GM12801 (cell line): ENCODE data around the gene KCNJ16.

ENCODE experiments used
- CTCF ChIP-seq: IDR thresholded peaks from one replicate; pipeline ENCODE4 v1.5.1; 2011; ENCODE audit warnings: control low read depth; ENCODE audit not compliant: insufficient read length; ENCODE audit errors: extremely low read depth

Gene KCNJ16

GRCh38 chr17:70053241-70054234, 21.5 kb upstream of the KCNJ16 start:
- no peak for TF ChIP-seq CTCF

GRCh38 chr17:70055000-70055399, 20.0 kb upstream of the KCNJ16 start:
- no peak for TF ChIP-seq CTCF

DNA sequence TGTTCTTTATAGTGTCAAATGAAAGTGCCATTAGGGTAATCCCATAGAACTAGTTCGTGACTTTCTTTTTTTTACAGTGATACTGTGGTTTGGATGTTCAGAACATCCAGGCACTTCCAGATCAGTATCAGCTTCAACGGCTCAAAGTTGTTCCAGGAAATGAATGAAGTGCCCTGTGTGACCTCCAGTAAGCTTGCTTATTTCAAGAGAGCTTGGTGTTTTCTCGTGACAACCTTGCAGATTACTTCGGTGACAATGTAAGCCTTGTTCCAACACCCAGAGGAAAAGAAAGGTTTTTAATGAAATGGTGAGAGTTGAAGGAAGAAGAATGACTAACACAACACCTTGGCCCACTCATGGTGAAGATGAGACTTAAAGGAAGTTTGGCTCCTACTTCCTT, 16.0 kb upstream of the KCNJ16 start:
- no peak for TF ChIP-seq CTCF

DNA sequence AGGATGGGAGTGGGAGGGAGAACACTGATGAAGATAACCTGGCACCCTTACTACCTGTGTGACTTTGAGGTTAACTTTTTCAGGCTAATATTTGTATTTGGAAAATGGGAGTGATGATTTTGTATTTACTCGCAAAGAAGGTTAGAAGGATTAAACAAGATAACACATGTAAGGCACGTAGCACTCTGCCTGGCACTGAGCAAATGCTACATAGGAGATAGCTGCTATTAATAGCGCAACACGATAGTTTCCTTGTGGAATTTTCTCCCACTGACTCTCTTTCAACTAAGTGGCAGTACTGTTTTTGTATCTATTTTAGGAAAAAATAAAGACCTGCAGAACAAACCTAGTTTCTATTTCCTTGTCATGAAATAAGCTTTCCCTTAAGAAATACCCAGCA, 15.4 kb upstream of the KCNJ16 start:
- TF ChIP-seq CTCF: no peak

GRCh38 chr17:70060415-70060814, 14.6 kb upstream of the KCNJ16 start:
- TF ChIP-seq CTCF: no peak

DNA sequence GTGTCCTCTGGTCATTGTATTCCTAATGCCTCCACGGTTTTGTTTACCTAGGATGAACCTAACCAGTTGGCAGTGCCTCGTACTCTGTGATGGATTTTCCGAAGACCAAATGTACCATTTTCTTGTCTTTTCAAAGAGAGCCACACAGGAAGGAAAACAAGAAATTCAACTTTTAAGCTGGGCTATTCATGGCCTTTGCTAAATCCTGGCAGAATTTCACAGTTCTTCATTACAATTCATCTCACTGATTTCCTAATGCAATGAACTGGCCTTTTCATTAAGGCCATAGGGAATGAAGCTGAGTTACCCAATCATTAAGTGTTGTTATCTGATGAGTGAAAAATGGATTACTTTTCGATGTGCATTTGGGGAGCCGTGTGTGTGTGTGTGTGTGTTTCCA, 7.9 kb upstream of the KCNJ16 start:
- no peak for TF ChIP-seq CTCF

- TF ChIP-seq CTCF: no peak
Observed at GRCh38 chr17:70070305-70071027, 4.6 kb upstream of the KCNJ16 start.
